Measurements from ENCODE around the gene PLTP.
A peak's percentile ranks its signal among the peaks of the same experiment; 100 is the strongest.
"Not testable (repeated sequence)": the region's sequence is repeated elsewhere in the genome, so short reads cannot be mapped to it uniquely, and the experiment has no call there.

PLTP gene

GRCh38 chr20:45874104-45874481 lies 37.9 kb downstream of the PLTP start:
- not testable (repeated sequence) for DNase-seq (ENCODE audit: low spot score)

- no peak for DNase-seq (ENCODE audit: low spot score)
Measured at GRCh38 chr20:45873409-45874103, 38.4 kb downstream of the PLTP start.

GRCh38 chr20:45872626-45873025 lies 39.3 kb downstream of the PLTP start:
- DNase-seq (ENCODE audit: low spot score): no peak

GRCh38 chr20:45867819-45868176 lies 44.2 kb downstream of the PLTP start:
- peak; percentile 49 for DNase-seq (ENCODE audit: low spot score)

- no peak for DNase-seq (ENCODE audit: low spot score)
Measured at GRCh38 chr20:45867136-45867818, 44.7 kb downstream of the PLTP start.

- no peak for DNase-seq (ENCODE audit: low spot score)
Measured at GRCh38 chr20:45866454-45866853, 45.5 kb downstream of the PLTP start.

GRCh38 chr20:45863543-45864470 lies 48.1 kb downstream of the PLTP start:
- no peak for DNase-seq (ENCODE audit: low spot score)

GRCh38 chr20:45861221-45862075 lies 50.5 kb downstream of the PLTP start:
- no peak for DNase-seq (ENCODE audit: low spot score)

- no peak for DNase-seq (ENCODE audit: low spot score)
Measured at GRCh38 chr20:45860560-45861220, 51.3 kb downstream of the PLTP start.

GRCh38 chr20:45859916-45860315 lies 52.0 kb downstream of the PLTP start:
- DNase-seq (ENCODE audit: low spot score): no peak

GRCh38 chr20:45857882-45858216 lies 54.1 kb downstream of the PLTP start:
- DNase-seq (ENCODE audit: low spot score): no peak

- peak; percentile 100 for DNase-seq (ENCODE audit: low spot score)
Measured at GRCh38 chr20:45857114-45857881, 54.7 kb downstream of the PLTP start, which contains the start of the genes ACOT8 and ZSWIM3. Gene ACOT8 (minus strand): TSS chr20:45857392. CDS start chr20:45857315, 77 bp downstream. Gene ZSWIM3 (plus strand): TSS chr20:45857614. CDS start chr20:45857826, 212 bp downstream.

GRCh38 chr20:45853484-45853883 lies 58.5 kb downstream of the PLTP start:
- DNase-seq (ENCODE audit: low spot score): no peak

GRCh38 chr20:45852326-45852725 lies 59.6 kb downstream of the PLTP start:
- DNase-seq (ENCODE audit: low spot score): no peak

GRCh38 chr20:45851501-45851900 lies 60.5 kb downstream of the PLTP start:
- DNase-seq (ENCODE audit: low spot score): no peak

- DNase-seq (ENCODE audit: low spot score): no peak
Measured at GRCh38 chr20:45850926-45851325, 61.0 kb downstream of the PLTP start.

- DNase-seq (ENCODE audit: low spot score): no peak
Measured at GRCh38 chr20:45850238-45850637, 61.7 kb downstream of the PLTP start.

- no peak for DNase-seq (ENCODE audit: low spot score)
Measured at GRCh38 chr20:45848969-45849582, 62.9 kb downstream of the PLTP start.
